ENCODE results near the gene TXNDC16.
"Not testable (repeated sequence)": the region's sequence is repeated elsewhere in the genome, so short reads cannot be mapped to it uniquely, and the experiment has no call there.

The TXNDC16 gene

DNA sequence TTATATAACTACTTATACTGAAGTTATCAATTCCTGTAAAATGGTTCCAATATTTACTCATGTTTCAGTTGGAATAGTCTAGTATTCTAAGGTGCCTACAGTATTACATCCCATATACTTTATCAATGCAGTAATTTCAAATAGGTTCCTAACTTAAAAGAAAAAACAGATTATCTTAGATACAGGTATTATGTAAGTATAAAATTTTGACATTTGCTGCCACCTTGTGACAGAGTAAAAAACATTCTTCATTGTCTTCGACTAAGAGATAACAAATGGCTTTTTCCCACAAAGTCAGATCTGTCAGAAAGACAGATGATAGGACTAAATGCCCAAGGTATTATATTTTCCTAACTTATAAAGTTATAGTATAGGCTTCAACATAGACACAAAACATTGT lies 78.7 kb downstream of the TXNDC16 start:
- TF ChIP-seq, protein P1, sequence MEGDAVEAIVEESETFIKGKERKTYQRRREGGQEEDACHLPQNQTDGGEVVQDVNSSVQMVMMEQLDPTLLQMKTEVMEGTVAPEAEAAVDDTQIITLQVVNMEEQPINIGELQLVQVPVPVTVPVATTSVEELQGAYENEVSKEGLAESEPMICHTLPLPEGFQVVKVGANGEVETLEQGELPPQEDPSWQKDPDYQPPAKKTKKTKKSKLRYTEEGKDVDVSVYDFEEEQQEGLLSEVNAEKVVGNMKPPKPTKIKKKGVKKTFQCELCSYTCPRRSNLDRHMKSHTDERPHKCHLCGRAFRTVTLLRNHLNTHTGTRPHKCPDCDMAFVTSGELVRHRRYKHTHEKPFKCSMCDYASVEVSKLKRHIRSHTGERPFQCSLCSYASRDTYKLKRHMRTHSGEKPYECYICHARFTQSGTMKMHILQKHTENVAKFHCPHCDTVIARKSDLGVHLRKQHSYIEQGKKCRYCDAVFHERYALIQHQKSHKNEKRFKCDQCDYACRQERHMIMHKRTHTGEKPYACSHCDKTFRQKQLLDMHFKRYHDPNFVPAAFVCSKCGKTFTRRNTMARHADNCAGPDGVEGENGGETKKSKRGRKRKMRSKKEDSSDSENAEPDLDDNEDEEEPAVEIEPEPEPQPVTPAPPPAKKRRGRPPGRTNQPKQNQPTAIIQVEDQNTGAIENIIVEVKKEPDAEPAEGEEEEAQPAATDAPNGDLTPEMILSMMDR (IDR thresholded peaks at IDR 0.05; ENCODE audit: insufficient read depth, low read depth, low read length, missing control alignments): no peak
- DNase-seq (ENCODE audit: low read depth): peak; percentile 45
- H3K4me3 ChIP-seq (ENCODE audit: low read depth, low read length): no peak overlapping the region

DNA sequence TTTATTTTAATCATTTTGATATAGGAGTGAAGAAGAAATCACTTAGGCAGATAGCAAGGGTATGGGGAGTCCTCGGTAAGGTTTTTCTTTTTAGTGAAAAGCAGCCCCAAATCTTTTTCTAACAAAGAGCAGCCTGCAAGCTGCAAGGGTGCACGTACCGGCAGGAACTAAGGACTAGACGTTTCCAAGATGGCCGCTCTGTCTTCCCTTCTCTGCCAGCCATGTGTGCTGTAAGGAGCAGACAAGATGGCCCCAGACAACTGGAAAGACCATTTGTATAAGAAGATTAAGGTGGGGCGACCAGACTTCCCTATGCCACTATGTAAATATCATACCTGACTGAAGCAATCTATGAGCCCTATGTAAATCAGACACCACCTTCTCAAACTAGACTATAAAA lies 79.6 kb downstream of the TXNDC16 start:
- TF ChIP-seq, protein P1 (IDR thresholded peaks at IDR 0.05; ENCODE audit: insufficient read depth, low read depth, low read length, missing control alignments): no peak
- DNase-seq (ENCODE audit: low read depth): no peak
- H3K4me3 ChIP-seq (ENCODE audit: low read depth, low read length): no peak overlapping the region

DNA sequence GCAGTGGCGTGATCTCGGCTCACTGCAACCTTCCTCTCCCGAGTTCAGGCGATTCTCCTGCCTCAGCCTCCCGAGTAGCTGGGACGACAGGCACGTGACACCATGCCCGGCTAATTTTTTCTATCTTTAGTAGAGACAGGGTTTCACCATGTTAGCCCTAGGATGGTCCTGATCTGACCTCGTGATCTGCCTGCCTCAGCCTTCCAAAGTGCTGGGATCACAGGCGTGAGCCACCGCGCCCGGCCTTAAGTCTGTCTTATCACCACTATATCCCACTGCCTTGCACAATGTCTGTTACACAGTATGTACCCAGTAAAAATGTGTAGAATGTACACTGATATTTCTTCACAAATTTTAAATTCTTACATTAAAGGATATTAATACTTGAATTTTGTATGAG lies 80.1 kb downstream of the TXNDC16 start:
- H3K4me3 ChIP-seq (ENCODE audit: low read depth, low read length); DNase-seq (ENCODE audit: low read depth): not testable (repeated sequence)

- TF ChIP-seq, protein P1 (IDR thresholded peaks at IDR 0.05; ENCODE audit: insufficient read depth, low read depth, low read length, missing control alignments): no peak
- DNase-seq (ENCODE audit: low read depth): peak; percentile 27
- H3K4me3 ChIP-seq (ENCODE audit: low read depth, low read length): no peak overlapping the region
Measured at GRCh38 chr14:52467515-52468266, 84.6 kb downstream of the TXNDC16 start.

- no peak overlapping the region for H3K4me3 ChIP-seq (ENCODE audit: low read depth, low read length)
- DNase-seq (ENCODE audit: low read depth): no peak
- TF ChIP-seq, protein P1 (IDR thresholded peaks at IDR 0.05; ENCODE audit: insufficient read depth, low read depth, low read length, missing control alignments): no peak
Measured at GRCh38 chr14:52464175-52464574, 88.1 kb downstream of the TXNDC16 start.

- no peak overlapping the region for H3K4me3 ChIP-seq (ENCODE audit: low read depth, low read length)
- TF ChIP-seq, protein P1 (IDR thresholded peaks at IDR 0.05; ENCODE audit: insufficient read depth, low read depth, low read length, missing control alignments): no peak
- no peak for DNase-seq (ENCODE audit: low read depth)
Measured at GRCh38 chr14:52463375-52463774, 88.9 kb downstream of the TXNDC16 start.

- TF ChIP-seq, protein P1 (IDR thresholded peaks at IDR 0.05; ENCODE audit: insufficient read depth, low read depth, low read length, missing control alignments): no peak
- H3K4me3 ChIP-seq (ENCODE audit: low read depth, low read length): no peak overlapping the region
- no peak for DNase-seq (ENCODE audit: low read depth)
Measured at GRCh38 chr14:52461721-52462120, 90.6 kb downstream of the TXNDC16 start.
